Body of pancreas (tissue), 4 donors: ENCODE measurements around the gene SORCS2.

ENCODE experiments used
- POLR2A ChIP-seq, 3 donors: fragments of 450-650 bp; IDR thresholded peaks; one replicate each; pipeline ENCODE4 v1.6.1; 2016; ENCODE audit warnings: antibody characterized with exemption in 3 of 3, mild to moderate bottlenecking in 2 of 3
- TF ChIP-seq, protein P1 (sequence below), 7 experiments: fragments of 450-650 bp in 4 of 7; fragments of 200-600 bp in 3 of 7; sonication (generic) in 3 of 7; IDR thresholded peaks; one replicate each; pipeline ENCODE4 v1.5.1; 2016 to 2019; ENCODE audit warnings: antibody characterized with exemption in 7 of 7

GRCh38 chr4:7642741-7643458, 450.6 kb downstream of the SORCS2 start:
- TF ChIP-seq, protein P1, sequence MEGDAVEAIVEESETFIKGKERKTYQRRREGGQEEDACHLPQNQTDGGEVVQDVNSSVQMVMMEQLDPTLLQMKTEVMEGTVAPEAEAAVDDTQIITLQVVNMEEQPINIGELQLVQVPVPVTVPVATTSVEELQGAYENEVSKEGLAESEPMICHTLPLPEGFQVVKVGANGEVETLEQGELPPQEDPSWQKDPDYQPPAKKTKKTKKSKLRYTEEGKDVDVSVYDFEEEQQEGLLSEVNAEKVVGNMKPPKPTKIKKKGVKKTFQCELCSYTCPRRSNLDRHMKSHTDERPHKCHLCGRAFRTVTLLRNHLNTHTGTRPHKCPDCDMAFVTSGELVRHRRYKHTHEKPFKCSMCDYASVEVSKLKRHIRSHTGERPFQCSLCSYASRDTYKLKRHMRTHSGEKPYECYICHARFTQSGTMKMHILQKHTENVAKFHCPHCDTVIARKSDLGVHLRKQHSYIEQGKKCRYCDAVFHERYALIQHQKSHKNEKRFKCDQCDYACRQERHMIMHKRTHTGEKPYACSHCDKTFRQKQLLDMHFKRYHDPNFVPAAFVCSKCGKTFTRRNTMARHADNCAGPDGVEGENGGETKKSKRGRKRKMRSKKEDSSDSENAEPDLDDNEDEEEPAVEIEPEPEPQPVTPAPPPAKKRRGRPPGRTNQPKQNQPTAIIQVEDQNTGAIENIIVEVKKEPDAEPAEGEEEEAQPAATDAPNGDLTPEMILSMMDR (IDR thresholded peaks at IDR 0.05) = no peak
- TF ChIP-seq POLR2A (IDR thresholded peaks at IDR 0.05) = no peak
